ENCODE results near the gene DNHD1.

DNHD1 gene

GRCh38 chr11:6611963-6612212 is 114.8 kb downstream of the DNHD1 start:
- H3K4me3 Mint-ChIP-seq, result no peak overlapping the region
- no peaks in the 10 kb centered on the region for H3K9me3 Mint-ChIP-seq
- no peak overlapping the region for H3K27ac Mint-ChIP-seq
- H3K27me3 Mint-ChIP-seq, result no peaks in the 10 kb centered on the region
- ATAC-seq (replicated peaks), result no peak
- H3K36me3 Mint-ChIP-seq (ENCODE audit: insufficient read depth), result peaks cover 38% of the 10 kb centered on the region
- H3K4me1 Mint-ChIP-seq (ENCODE audit: low read depth in 2 of 2), result peaks cover 33 to 35% of the 10 kb centered on the region in 2 donors
- no peak for DNase-seq

DNA sequence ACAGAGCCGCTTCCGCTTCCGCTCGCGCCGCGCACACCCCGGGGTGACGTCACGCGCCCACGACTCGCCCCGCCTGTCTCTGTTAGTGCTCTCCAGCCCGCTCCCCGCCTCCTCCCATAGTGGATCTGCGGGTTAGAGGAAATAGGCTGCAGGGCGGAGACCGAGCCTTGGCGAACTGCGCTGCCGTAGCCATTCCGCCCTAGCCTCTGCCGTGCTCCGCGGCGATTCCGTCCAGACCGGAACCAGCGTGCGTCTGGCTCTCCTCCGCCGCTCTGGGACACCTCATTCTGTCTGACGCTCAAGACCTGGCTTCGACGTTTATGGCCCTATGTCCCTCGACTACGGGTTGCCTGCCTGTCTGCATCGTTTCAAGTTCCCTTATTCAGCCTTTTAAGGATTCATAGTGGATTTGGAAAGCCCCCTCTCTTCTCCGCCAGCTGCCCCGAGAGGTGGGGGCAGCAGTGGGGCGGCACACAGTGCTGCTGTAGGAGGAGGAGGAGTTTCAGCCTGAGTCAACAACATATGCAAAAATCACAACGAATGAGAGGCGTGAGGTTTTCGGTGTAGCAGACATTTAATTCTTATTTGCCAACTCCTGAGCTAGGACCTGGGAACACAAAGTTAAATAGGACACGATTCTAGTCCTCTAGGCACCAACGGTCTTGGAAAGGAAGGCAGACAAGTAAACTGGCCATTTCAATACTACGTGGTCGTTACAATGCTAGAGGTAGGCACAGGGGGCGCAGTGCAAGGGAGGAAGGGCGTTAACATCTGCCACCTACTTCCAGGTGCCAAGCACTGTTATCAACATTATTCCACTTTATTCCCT is 115.3 kb downstream of the DNHD1 start, which contains the start of gene TAF10:
Gene TAF10 (minus strand): TSS at position 4 of the 829 bp plus-strand sequence. CDS start 27 bp downstream, outside the sequence.
- Mint-ChIP-seq H3K4me1 (ENCODE audit: low read depth in 2 of 2) (peaks cover 33 to 35% of the 10 kb centered on the region in 2 donors), H3K27ac (no peak within 1 kb of the TSS), H3K9me3 (no peaks in the 10 kb centered on the region), H3K4me3 (no peak within 1 kb of the TSS), H3K36me3 (ENCODE audit: insufficient read depth) (peaks cover 38% of the 10 kb centered on the region), H3K27me3 (no peaks in the 10 kb centered on the region)
- peak; percentile 92 to 96 (median 95) for DNase-seq
- peak; percentile 85 for ATAC-seq (replicated peaks)

DNA sequence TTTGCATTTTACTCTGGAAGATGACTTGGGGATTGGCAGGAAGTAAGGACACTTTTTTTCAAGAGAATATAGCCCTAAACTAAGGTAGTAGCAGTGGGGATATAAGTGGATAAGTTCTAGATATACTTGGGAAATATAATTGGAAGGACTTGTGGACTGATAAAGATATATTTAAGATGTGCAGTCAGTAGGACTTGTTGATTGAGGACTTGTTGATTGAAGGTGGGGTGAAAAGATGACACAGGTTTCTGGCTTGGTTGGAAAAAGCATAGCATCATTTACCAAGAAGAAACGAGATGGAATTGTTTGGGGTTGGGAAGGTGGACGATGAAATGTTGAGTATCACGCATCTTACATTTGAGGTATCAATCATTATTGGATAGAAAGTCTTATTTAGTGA is 116.4 kb downstream of the DNHD1 start:
- peaks cover 42% of the 10 kb centered on the region for H3K36me3 Mint-ChIP-seq (ENCODE audit: insufficient read depth)
- no peaks in the 10 kb centered on the region for H3K27me3 Mint-ChIP-seq
- H3K4me3 Mint-ChIP-seq, result no peak overlapping the region
- DNase-seq, result no peak
- H3K27ac Mint-ChIP-seq, result no peak overlapping the region
- ATAC-seq (replicated peaks), result no peak
- peaks cover 30 to 33% of the 10 kb centered on the region in 2 donors for H3K4me1 Mint-ChIP-seq (ENCODE audit: low read depth in 2 of 2)
- H3K9me3 Mint-ChIP-seq, result no peaks in the 10 kb centered on the region

DNA sequence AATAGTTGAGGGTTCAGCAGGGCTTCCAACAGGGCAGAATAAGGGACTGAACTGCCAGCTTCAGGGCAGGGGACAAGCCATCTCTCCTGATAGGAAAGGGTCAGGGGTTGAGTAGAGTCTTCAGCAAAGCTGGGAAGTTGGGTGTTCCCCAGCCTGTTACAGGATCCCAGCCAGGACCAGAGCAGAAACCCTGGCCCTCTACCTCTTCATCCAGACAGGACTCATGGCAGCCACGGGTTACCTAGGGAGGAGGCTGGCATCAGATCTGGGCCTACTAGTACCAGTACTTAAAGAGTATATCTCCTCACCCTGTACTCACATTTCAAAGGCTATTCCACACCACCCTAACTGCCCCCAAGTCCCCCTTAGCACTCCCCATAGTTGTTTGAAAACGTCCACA is 117.4 kb downstream of the DNHD1 start:
- H3K27ac Mint-ChIP-seq, result peak overlapping the region in 1 of 2 donors; percentile 49
- H3K36me3 Mint-ChIP-seq (ENCODE audit: insufficient read depth), result peaks cover 34% of the 10 kb centered on the region
- no peak for DNase-seq
- no peaks in the 10 kb centered on the region for H3K9me3 Mint-ChIP-seq
- H3K27me3 Mint-ChIP-seq, result no peaks in the 10 kb centered on the region
- no peak for ATAC-seq (replicated peaks)
- no peak overlapping the region for H3K4me3 Mint-ChIP-seq
- peaks cover 25 to 29% of the 10 kb centered on the region in 2 donors for H3K4me1 Mint-ChIP-seq (ENCODE audit: low read depth in 2 of 2)

DNA sequence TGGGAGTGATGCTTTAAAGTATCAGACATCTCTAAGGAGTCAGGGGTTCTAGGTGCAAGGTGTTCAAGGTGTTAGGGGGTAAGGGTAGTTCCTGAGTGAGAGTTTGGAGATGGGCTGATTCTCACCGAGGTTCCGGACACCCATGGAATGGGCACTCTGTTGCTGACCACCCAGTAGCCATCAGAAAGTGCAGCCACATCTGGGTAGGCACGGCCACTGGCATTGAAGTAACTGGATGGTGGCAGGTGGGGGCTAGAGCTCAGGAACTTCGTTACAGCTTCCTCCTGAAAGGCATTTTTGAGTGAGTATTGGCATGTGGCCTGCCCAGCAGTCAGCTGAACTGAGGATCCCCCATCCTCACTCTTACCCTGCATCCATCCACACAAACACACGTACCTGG is 118.0 kb downstream of the DNHD1 start:
- peak overlapping the region in 1 of 2 donors; percentile 32 for H3K4me3 Mint-ChIP-seq
- H3K27ac Mint-ChIP-seq, result peak overlapping the region in 1 of 2 donors; percentile 49
- H3K9me3 Mint-ChIP-seq, result no peaks in the 10 kb centered on the region
- DNase-seq (no peak), ATAC-seq (replicated peaks) (no peak)
- H3K4me1 Mint-ChIP-seq (ENCODE audit: low read depth in 2 of 2), result peaks cover 24 to 25% of the 10 kb centered on the region in 2 donors
- H3K27me3 Mint-ChIP-seq, result no peaks in the 10 kb centered on the region
- peaks cover 28% of the 10 kb centered on the region for H3K36me3 Mint-ChIP-seq (ENCODE audit: insufficient read depth)

GRCh38 chr11:6615882-6616585 is 119.0 kb downstream of the DNHD1 start:
- H3K9me3 Mint-ChIP-seq, result no peaks in the 10 kb centered on the region
- no peaks in the 10 kb centered on the region for H3K27me3 Mint-ChIP-seq
- ATAC-seq (replicated peaks) (no peak), DNase-seq (no peak)
- H3K4me3 Mint-ChIP-seq, result peak overlapping the region in 1 of 2 donors; percentile 35
- peak overlapping the region; percentile 15 to 59 for H3K27ac Mint-ChIP-seq
- peaks cover 19% of the 10 kb centered on the region for H3K36me3 Mint-ChIP-seq (ENCODE audit: insufficient read depth)
- H3K4me1 Mint-ChIP-seq (ENCODE audit: low read depth in 2 of 2), result peaks cover 18 to 23% of the 10 kb centered on the region in 2 donors

GRCh38 chr11:6616596-6617250 is 119.6 kb downstream of the DNHD1 start:
- no peak for DNase-seq
- no peaks in the 10 kb centered on the region for H3K27me3 Mint-ChIP-seq
- peaks cover 15 to 19% of the 10 kb centered on the region in 2 donors for H3K4me1 Mint-ChIP-seq (ENCODE audit: low read depth in 2 of 2)
- ATAC-seq (replicated peaks), result no peak
- no peak overlapping the region for H3K4me3 Mint-ChIP-seq
- H3K27ac Mint-ChIP-seq, result peak overlapping the region; percentile 16 to 59
- H3K9me3 Mint-ChIP-seq, result no peaks in the 10 kb centered on the region
- peaks cover 12% of the 10 kb centered on the region for H3K36me3 Mint-ChIP-seq (ENCODE audit: insufficient read depth)

DNA sequence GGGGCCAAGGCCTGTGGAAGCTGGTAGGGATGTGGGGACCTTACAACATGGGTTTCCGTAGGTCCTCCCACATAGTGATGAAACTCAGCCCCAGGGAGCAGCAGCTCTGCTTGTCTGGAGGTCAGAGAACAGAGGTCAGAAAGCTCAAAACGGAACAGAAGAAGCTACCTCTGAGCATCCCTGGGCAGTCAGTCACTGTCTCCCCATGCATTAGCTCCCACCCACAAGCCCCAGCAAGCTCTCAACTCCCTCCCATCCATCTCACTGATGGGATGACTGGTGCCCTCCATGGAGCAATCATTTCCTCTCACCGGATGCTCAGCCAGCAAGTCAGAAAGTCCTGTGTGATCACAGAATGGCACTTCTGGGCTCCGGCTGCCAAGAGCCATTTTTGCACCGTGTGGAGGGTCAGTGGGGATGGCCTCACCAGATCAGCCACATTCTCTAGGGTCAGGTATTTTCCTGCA is 120.3 kb downstream of the DNHD1 start:
- no peak for DNase-seq
- H3K4me3 Mint-ChIP-seq, result no peak overlapping the region
- no peaks in the 10 kb centered on the region for H3K9me3 Mint-ChIP-seq
- no peaks in the 10 kb centered on the region for H3K27me3 Mint-ChIP-seq
- H3K36me3 Mint-ChIP-seq (ENCODE audit: insufficient read depth), result peaks cover 12% of the 10 kb centered on the region
- peaks cover 15 to 19% of the 10 kb centered on the region in 2 donors for H3K4me1 Mint-ChIP-seq (ENCODE audit: low read depth in 2 of 2)
- ATAC-seq (replicated peaks), result no peak
- peak overlapping the region in 1 of 2 donors; percentile 16 for H3K27ac Mint-ChIP-seq

DNA sequence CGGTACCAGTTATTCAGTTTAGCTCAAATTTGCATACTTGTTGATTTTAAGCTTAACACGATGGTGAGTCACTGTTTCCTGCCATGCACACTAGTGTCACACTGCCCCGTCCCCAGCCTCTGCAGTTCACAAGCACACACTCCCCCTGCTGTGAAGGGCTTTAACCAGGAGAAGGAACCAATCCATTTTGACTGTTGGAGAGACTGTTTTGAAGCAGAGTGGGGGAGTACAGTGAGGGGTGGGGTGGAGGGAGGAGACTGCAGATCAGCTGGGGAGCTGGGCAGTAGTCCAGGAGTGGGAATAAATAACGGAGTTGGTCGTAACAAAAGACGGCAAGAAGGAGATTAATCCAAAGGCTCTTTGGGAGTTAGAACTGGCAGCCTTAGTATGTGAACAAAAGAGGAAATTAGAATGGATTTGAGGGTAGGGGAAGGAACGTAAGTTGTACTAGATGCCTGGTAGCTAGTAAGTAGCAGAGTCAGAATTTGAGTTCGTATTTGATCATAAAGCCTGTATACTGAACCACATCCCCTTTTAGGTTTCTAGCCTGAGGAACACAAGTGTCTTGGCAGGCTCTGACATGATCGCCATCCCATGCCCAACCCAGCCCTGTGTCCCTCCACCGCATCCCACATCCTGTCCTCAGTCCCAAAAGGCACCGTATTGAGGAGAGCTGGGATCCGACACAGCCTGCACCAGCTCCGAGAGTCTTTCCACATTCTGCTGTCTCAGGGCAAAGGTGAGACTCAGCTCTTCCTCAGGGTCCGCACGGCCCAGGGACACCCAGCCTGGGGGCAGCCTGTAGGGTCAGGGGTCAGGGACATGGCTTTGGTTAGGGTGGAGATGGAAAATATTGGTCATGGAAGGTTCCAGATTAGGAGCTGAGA is 121.3 kb downstream of the DNHD1 start:
- Mint-ChIP-seq H3K4me1 (ENCODE audit: low read depth in 2 of 2) (peaks cover 15 to 19% of the 10 kb centered on the region in 2 donors), H3K4me3 (no peak overlapping the region), H3K9me3 (no peaks in the 10 kb centered on the region), H3K36me3 (ENCODE audit: insufficient read depth) (peaks cover 12% of the 10 kb centered on the region), H3K27ac (no peak overlapping the region), H3K27me3 (no peaks in the 10 kb centered on the region)
- ATAC-seq (replicated peaks), result peak; percentile 62
- peak; percentile 44 to 53 (median 50) for DNase-seq

DNA sequence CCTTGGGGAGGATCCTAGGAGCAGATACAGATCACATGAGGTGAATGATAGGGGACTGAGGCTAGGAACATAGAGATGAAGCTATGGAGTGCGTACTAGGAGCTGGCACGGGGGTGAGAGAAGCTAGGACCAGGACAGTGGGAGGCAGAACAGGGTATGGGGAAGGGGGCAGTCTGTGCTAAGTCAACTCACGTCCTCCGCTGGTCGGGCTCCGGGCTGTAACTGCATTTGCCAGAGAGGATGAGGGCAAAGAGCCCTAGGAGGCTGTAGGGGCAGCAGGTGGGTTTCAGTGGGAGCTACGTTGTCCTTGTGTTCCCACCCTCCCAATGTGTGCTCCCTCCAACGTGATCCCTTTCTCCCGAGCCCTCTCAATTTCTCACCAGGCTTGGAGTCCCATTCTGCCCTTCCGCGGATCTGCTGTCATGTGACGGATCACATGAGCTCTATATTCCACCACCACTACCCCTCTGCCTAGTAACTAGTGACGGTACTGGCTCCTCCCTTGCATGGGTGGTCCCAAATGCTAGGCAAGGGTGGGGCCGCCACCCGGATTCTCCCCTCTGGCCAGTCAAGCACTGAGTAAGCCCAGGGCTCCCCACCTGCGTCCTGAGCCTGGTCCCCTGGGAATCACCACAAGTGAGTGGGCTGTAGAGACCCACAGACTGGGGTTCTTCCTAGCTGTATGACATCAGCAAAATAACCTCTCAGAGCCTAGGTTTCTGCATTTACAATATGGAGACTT is 122.1 kb downstream of the DNHD1 start, which contains the start of gene TPP1:
Gene TPP1 (minus strand): TSS at position 419 of the 742 bp plus-strand sequence. CDS start 22 bp downstream, at position 397.
- Mint-ChIP-seq H3K27me3 (no peaks in the 10 kb centered on the region), H3K4me3 (no peak within 1 kb of the TSS), H3K9me3 (no peaks in the 10 kb centered on the region), H3K36me3 (ENCODE audit: insufficient read depth) (peaks cover 16% of the 10 kb centered on the region), H3K4me1 (ENCODE audit: low read depth in 2 of 2) (peaks cover 15 to 19% of the 10 kb centered on the region in 2 donors), H3K27ac (no peak within 1 kb of the TSS)
- DNase-seq (peak; percentile 92 to 97 (median 93)), ATAC-seq (replicated peaks) (peak; percentile 95)

DNA sequence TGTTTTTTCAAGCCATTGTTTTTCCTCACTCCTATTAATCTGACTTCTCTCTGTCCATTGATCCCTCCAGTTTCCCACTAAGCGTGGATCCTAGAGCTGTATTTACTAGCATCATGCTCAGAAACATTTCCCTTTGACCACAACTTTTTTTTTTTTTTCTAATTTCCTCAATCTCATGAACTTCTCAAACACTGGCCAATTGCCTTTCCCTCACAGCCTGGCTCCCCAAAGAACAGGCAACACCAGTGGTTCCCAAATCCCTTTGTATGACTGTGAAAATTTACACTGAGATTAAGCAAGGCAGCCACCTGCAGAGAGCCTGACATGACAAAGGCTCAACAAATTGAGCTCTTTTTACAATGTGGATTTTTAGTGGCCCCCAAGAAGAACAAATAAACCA is 123.6 kb downstream of the DNHD1 start:
- ATAC-seq (replicated peaks) (no peak), DNase-seq (no peak)
- Mint-ChIP-seq H3K36me3 (ENCODE audit: insufficient read depth) (peaks cover 15% of the 10 kb centered on the region), H3K27me3 (no peaks in the 10 kb centered on the region), H3K9me3 (no peaks in the 10 kb centered on the region), H3K27ac (no peak overlapping the region), H3K4me3 (no peak overlapping the region), H3K4me1 (ENCODE audit: low read depth in 2 of 2) (peaks cover 12 to 16% of the 10 kb centered on the region in 2 donors)
